GM10248 (cell line): Measurements from ENCODE around the gene FAM83F.

Experiments
- CTCF ChIA-PET: fragments of 300-600 bp; sonication (Branson Sonifier 250); formaldehyde crosslinking; extraction: SDS; loops from one replicate; lab custom pipeline; 2021; ENCODE audit warnings: antibody characterized with exemption; lab: Yijun Ruan, JAX
- POLR2A ChIA-PET: fragments of 350-650 bp; sonication (Branson Sonifier 250); formaldehyde crosslinking; extraction: SDS; loops from one replicate; lab custom pipeline; 2020; ENCODE audit warnings: antibody characterized with exemption; lab: Yijun Ruan, JAX
- DNase-seq: peaks from one replicate; pipeline ENCODE4 v3.0.0; 2012; ENCODE audit errors: extremely low spot score
- TF ChIP-seq, protein P1 (sequence below): IDR thresholded peaks from 2 replicates; pipeline ENCODE4 v1.5.1; 2012; ENCODE audit warnings: mild to moderate bottlenecking, low read depth; ENCODE audit errors: extremely low read depth, missing control alignments, control extremely low read depth

The FAM83F gene

DNA sequence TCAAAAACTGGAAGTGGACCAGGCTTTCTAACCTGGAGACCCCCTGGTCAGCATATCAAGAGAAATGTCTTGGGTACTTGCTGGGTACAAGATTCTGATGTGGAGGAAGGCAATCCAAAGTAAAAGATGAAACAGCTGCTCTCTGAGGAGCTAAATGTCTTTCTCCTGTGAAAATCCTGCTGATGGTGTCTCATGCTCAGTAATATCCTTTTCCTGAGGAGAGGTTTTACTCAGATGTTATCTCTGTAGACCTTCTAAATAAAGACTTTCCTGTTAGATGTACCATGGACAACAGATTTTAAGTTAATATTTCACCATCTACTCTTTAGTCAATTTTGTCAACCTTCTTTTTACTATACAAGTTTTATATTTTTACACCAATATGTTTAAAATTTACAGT, 62.9 kb downstream of the FAM83F start:
- DNase-seq, result no peak
- ChIA-PET POLR2A (no interaction called here), CTCF (interaction anchor here (2.7 kb wide), 1 partner anchor 13 kb away, joined by 9 read pairs; no protein-coding TSS in a partner anchor)
- TF ChIP-seq, protein P1, sequence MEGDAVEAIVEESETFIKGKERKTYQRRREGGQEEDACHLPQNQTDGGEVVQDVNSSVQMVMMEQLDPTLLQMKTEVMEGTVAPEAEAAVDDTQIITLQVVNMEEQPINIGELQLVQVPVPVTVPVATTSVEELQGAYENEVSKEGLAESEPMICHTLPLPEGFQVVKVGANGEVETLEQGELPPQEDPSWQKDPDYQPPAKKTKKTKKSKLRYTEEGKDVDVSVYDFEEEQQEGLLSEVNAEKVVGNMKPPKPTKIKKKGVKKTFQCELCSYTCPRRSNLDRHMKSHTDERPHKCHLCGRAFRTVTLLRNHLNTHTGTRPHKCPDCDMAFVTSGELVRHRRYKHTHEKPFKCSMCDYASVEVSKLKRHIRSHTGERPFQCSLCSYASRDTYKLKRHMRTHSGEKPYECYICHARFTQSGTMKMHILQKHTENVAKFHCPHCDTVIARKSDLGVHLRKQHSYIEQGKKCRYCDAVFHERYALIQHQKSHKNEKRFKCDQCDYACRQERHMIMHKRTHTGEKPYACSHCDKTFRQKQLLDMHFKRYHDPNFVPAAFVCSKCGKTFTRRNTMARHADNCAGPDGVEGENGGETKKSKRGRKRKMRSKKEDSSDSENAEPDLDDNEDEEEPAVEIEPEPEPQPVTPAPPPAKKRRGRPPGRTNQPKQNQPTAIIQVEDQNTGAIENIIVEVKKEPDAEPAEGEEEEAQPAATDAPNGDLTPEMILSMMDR, result no peak

DNA sequence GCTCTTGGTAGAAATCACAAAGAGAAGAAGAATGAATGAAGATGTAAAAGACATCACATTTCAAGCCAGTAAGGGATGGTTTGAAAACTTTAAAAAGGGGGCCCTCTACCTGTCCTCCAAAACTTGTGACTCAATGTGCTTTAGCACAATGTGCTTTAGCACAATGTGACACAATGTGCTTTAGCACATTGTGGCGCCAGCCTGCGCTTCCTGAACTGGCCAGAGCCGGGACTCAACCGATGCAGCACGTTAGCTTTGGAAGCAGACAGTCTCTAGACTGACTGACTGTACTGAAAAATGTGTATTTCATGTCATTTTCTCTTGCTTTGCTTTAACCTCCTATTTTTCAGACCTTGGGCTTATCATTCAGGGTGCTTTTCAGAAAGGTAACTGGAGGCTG, 63.5 kb downstream of the FAM83F start:
- ChIA-PET POLR2A (no interaction called here), CTCF (no interaction called here)
- DNase-seq, result no peak
- TF ChIP-seq, protein P1, result no peak

DNA sequence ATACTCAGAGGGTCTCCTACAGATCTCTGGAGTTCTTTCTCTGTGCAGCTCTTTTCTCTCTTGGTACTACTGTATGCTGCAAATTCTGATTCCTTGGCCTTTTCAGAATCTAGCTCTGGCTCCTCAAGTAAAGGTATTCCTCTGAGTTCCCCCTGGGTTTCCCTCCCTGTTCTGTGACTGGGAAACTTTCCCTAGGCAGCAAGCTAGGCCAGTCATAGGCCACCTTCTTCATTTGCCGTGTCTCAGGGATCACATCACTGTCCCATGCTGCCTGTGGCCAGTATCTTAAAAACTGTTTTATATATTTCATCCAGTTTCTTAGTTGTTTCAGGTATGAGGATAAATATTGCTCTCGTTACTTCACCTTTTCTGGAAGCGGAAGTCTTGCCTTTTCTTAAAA, 71.2 kb downstream of the FAM83F start:
- ChIA-PET POLR2A (no interaction called here), CTCF (interaction anchor here (0.6 to 1.5 kb wide), 3 partner anchors 22 to 144 kb away, joined by 3 read pairs; no protein-coding TSS in a partner anchor)
- no peak for DNase-seq
- TF ChIP-seq, protein P1, result no peak

DNA sequence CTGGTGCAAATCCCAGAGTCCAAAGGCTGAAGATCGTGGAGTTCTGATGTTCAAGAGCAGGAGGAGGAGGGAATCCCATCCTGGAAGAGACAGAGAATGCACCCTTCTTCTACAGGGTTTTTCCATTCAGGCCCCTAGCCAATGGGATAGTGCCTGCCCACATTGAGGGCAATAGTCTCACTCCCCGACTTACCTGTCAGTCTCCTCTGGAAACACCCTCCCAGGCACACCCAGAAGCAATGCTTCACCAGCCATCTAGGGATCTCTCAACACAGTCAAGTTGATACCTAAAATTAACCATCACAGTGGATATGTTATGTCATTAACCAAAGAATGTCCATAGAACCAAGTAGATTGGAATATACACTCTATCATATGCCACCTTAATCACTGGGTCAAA, 72.9 kb downstream of the FAM83F start:
- no peak for DNase-seq
- CTCF ChIA-PET, result interaction anchor here (1.5 to 1.7 kb wide), 2 partner anchors 24 to 120 kb away, joined by 3 read pairs; no protein-coding TSS in a partner anchor
- POLR2A ChIA-PET, result no interaction called here
- TF ChIP-seq, protein P1, result no peak

DNA sequence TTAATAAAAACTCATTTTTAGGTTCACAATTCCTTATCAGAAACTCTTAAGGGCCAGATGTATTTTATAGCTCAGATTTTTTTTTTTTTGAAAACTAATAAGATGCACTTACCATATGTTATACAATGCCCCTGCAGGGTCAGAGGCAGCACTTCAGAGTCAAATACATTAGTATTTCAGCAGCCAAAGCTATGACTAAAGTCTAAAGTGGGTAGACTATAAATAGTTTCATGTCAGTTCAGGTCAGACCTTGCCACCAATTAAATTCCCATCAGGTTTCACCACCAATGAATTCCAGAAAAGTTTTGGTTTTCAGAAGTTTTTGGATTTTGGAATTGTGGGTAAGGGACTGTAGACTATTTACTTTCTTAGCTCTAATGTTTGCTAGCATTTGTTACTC, 75.9 kb downstream of the FAM83F start:
- ChIA-PET POLR2A (no interaction called here), CTCF (interaction anchor here (1.1 to 3.1 kb wide), 4 partner anchors 14 to 126 kb away, joined by 3 to 9 read pairs (median 6); no protein-coding TSS in a partner anchor)
- TF ChIP-seq, protein P1, result no peak
- no peak for DNase-seq

DNA sequence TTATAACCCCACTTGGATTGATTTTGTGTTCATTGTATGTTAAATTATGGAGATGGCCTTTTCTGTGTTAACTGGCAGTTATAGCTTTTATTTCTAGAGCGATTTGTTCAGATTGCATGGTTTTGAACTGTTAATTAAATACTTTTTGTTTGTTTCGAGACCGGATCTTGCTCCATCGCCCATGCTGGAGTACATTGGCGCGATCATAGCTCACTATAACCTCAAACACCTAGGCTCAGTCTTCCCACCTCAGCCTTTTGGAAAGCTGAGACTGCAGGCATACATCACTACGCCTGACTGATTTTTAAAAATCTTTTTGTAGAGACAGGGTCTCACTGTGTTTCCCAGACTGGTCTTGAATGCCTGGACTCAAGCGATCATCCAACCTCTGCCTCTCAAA, 77.0 kb downstream of the FAM83F start:
- no peak for DNase-seq

More for the DNA sequence above, 77.0 kb downstream of the FAM83F start:
- TF ChIP-seq, protein P1, result no peak
- ChIA-PET POLR2A (no interaction called here), CTCF (interaction anchor here (1.1 to 3.1 kb wide), 5 partner anchors 14 to 125 kb away, joined by 3 to 9 read pairs (median 5); no protein-coding TSS in a partner anchor)
